HPDE6-E6E7 (cell line): Measurements from ENCODE around the gene RPA1.
"Not testable (repeated sequence)": the region's sequence is repeated elsewhere in the genome, so short reads cannot be mapped to it uniquely, and the experiment has no call there.

Experiments
- DNase-seq: peaks from one replicate; pipeline ENCODE4 v3.0.0; 2011; ENCODE audit warnings: missing footprints; ENCODE audit errors: extremely low spot score

RPA1 gene

DNA sequence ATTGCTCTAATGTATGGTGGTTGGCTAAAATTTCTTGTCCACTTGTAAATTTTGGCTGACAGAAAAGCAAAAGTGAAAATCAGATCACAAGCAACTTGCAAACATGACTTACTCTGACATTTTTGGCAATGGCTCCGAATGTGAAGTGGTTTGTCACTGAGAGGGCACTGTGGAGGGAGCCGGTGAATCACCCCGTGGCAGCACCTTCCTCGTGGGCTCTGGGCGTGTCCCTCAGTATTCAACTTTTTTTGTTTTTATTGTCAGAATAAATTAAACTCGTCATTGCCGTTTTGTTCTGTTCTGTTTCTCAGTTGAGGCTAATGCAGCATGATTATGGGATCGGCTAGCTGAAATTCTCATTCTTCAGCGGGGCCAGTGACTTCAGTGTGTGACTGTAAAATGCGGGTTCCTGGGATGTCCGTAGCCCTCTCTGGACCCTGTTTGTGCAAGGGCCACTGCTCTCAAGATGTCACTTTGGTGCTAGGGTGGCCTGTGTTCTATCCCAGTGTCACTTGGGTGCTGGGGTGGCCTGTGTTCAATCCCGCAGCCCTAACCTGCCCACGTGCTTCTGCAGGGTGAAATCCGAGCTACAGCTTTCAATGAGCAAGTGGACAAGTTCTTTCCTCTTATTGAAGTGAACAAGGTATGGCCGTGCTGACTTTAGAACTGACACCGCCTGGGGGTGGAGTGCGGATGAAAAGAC, 48.8 kb downstream of the RPA1 start:
- DNase-seq = no peak

DNA sequence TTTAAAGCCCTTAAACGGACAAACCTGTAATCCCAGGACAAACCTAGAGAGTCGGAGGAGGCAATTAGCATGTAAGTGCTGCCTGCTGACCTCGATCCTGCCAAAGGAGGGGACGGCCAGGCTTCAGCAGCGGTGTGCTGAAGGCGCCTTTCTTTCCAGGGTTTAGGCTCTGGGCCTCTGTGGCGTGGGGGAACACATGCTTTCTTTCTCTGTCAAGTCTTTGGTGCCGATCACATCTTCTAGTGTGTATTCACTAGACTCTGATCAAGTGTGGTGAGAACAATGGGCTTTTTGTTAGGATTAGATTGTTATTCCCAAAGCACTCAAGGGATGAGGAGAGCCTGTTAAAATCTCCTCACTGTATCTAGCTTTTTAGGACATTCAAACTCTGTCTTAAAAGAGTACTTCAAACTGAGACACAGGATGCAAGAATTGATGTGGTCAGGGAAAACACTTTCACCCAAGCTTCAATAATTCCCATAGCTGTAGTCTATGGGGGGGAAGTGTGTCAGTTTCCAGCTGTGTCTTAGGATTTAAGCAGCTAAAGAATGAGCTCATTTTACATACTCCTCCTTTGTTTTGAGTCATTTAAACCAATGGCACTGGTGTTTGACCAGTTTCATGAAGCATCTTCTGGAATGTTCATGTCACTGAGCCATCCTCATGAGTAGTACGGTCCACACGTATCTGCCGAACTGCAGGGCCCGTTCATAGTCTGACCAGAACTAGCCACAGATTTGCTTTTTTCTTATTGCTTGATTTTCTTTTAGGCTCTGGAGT, 51.2 kb downstream of the RPA1 start:
- no peak for DNase-seq

DNA sequence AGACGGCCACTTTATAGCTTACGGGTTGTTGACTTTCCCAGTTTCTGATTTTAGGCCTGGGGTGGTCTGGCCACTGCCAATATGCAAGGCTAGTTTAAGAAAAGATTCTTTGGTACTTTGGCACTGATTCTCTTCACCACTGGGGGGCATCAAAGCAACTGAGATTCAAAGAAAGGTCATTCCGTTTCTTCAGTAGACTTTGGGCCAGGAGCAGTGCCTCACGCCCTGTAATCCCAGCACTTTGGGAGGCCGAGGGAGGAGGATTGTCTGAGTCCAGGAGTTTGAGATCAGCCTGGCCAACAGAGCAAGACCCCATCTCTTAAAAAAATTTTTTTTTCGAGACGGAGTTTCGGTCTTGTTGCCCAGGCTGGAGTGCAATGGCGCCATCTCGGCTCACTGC, 53.0 kb downstream of the RPA1 start:
- DNase-seq = no peak

DNA sequence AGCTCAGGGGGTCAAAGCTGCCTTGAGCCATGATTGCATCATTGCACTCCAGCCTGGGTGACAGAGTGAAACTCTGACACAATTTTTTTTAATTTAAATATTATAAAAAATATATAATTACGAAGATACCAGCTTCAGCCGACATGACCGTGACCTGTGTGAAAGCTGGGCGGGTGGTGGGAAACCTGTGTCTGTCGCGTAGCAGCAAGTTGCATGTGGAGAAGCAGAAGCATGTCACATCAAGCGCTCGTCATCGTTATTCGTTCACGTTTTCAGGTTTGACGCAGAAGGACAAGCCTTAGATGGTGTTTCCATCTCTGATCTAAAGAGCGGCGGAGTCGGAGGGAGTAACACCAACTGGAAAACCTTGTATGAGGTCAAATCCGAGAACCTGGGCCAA, 53.7 kb downstream of the RPA1 start:
- DNase-seq = no peak

DNA sequence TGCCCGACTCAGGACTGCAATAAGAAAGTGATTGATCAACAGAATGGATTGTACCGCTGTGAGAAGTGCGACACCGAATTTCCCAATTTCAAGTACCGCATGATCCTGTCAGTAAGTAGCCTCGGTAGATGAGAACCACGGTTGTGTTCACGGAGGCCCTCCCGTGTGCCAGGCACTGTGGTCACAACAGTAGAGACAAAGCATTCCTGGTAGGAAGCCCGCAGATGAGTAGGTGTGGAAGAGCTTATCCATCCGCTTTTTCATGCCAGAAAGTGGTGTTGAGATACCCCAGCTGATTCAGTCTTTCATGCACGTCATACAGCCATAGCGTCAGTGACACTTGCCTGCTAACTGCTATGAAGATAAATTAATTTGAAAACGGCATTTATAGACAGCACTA, 58.9 kb downstream of the RPA1 start:
- no peak for DNase-seq

DNA sequence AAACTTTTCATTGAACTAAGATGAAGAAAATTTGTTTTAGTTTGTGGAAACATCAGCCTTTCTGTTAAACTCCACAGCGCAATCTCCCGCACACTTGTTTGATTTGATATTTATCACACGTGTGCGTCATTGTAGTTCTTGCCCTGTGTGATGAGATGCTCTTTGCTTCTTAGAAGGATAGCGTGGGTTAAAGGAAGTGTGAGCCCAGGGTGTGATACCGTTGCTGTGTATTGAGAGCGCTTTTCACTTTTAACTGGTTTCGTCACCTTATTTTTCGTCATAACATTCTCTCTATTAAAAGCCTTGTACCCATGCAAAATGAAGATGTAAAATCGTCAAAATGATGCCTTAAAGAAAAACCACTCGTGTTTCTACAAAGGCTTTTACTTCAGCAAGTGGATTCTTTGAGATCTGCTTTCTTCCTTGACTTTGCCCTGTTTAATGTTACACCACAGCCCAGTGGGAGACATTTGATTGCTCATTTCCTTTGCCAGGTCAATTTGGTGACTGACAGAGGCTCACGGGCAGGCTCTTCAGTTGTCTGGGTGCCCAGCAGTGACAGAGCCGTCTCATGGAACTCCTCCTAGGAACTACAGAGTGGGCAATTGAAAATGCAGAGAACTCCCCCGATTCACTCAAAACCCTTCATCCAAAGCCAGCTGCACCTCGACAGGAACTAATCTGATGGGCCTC, 61.1 kb downstream of the RPA1 start:
- no peak for DNase-seq

DNA sequence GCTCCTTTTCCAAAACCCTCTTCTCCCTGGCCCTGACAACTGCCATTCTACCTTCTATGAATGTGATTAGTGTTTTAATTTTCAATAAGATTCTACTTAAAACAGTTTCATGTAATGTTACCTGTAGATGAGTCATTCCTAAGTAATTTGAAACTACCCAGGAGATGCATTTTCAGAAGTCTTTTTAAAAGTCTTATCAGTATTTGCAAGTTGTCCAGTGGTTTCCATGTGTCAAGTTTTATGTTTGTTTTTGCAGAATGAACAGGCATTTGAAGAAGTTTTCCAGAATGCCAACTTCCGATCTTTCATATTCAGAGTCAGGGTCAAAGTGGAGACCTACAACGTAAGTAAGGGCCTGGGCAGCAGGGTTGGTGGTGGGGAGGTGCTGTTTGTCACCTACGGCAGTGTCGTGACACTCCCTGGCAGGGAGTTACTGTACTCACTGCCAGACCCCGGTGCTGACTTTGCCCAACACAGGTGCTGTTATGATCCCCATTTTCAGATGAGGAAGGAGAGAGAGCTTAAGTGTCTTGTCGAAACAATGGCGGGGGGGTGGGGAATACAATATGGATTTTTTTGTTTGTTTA, 65.0 kb downstream of the RPA1 start:
- DNase-seq = no peak

DNA sequence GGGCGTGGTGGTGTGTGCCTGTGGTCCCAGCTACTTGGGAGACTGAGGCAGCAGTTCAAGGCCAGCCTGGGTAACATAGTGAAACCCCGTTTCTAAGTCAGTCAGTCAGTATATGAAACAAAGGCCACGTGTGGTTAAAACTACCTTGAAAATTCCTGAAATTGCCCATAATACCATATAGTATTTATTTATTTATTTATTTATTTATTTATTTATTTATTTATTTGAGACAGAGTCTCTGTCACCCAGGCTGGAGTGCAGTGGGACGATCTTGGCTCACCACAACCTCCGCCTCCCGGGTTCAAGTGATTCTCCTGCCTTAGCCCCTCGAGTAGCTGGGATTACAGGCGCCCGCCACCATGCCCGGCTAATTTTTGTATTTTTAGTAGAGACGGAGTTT, 65.7 kb downstream of the RPA1 start:
- DNase-seq = not testable (repeated sequence)

DNA sequence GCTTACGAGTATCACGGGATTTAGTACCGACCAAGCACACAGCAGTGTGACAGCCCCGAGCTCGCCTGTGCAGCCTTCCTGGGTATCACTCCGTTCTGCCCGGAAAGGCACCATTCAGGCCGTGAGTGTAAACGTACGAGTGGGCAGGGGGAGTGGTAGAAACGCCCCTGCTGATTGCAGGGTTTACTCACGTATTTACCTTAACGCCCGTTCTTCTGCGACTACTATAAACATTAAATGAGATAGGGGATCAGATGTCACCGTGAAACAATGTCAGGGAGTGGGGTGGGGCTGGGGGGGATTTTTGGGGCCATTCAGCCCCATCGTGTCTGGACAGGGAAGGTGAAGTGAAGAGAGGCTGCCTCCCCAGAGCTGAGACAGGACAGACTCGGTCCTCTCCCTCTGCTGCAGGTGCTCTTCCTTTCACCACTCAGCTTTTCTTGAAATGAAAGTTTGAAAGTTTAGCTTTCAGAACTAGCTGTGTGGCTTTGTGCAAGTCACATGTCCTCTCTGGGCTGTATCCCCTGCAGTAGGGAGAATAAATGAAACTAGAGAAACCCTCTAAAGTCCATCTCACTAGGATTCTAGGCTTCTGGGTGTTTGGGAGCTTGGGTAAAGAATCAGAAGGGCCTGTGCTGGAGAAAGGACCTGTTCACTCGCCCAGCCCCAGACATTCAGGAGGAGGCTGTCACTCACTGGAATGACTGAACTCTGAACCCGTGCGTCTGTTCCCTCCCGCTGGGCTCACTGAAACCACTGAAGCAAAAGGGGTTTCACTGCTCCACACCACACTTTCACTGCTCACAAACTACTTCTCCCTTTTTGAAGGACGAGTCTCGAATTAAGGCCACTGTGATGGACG, 66.7 kb downstream of the RPA1 start:
- DNase-seq = no peak

DNA sequence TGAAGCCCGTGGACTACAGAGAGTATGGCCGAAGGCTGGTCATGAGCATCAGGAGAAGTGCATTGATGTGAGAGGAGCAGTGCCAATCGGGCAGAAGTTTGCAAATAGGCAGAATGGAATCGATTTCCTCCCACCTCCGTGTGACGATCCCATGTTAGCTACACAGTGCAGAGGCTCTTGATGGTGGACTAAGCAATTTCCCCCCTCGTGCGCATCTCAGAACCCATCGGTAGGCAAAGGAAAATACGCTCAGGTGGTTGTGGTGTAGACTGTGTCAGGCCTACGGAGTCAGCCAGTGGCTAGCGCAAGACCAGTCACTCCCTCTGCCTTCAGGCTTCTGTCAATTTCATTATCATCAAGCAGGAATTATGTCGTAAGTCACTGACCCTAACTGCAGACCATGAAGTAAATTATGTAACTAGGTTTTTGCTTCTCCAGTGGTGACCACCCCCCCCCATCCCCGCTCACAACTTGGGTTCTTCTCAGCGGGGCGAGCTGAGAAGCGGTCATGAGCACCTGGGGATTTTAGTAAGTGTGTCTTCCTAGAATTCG, 67.4 kb downstream of the RPA1 start:
- DNase-seq = no peak

DNA sequence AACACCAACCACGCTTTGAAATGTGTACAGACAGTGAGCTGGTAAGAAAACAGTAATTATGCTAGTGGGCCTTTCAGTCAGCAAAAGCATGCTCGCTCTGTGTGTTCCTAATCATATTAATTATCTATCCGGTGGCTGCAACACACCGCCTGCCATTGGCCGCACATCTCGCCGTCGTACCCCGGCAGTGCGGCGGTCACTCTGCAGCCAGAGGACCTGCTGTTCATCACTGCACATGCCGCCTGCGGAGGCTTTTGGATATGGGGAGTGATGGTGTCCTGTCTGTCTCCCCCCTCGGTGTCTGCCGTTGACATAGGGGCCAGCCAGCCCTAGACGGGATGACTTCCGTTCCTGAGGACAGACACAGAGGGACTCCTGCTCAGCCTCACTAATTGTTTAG, 68.5 kb downstream of the RPA1 start:
- no peak for DNase-seq

DNA sequence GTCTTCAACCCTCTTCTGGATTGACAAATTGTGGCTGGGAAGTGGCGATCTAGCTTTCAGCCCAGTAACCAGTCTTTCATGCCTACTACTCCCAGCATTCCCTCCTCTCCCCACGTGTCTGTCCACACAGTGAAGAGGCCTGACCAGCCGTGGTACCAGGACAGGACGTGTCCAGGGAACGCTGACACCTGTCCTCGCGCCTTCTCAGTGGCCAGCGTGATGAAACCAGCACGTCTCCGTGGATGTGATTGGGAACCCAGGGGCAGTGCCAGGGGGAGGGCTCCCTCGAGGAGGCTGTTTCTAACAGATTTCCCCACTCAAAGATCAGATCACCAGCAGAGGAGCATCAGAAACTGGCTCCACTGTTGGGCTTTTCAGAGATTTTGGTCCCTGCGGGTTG, 69.1 kb downstream of the RPA1 start:
- no peak for DNase-seq

DNA sequence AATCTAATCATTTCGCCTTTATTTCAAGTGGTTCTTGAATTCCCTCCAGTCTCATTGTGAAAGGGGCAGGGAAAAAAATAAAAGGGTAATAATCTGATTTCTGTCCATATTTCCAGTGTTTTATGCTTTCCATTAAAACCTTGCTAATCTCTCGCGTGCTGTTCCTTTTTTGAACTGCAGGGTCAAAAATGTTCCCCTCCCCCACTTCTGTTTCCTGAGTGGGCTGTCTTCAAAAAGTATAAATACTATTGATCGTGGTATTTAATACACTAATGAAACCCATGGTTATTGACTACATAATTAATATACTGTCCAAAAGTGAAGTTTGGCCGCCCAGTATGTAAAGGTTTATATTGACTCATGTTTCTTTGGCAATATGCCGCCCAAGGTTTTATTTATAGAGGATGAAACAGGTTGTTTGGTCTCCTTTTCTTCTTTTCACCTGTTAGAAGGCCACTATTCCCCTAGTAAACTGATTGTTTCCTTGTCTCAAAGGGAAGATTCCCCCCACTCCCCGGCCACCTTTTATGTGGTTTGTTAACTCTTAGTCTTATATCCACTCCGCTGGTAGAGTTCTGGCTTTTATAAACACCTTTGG, 69.7 kb downstream of the RPA1 start:
- no peak for DNase-seq

DNA sequence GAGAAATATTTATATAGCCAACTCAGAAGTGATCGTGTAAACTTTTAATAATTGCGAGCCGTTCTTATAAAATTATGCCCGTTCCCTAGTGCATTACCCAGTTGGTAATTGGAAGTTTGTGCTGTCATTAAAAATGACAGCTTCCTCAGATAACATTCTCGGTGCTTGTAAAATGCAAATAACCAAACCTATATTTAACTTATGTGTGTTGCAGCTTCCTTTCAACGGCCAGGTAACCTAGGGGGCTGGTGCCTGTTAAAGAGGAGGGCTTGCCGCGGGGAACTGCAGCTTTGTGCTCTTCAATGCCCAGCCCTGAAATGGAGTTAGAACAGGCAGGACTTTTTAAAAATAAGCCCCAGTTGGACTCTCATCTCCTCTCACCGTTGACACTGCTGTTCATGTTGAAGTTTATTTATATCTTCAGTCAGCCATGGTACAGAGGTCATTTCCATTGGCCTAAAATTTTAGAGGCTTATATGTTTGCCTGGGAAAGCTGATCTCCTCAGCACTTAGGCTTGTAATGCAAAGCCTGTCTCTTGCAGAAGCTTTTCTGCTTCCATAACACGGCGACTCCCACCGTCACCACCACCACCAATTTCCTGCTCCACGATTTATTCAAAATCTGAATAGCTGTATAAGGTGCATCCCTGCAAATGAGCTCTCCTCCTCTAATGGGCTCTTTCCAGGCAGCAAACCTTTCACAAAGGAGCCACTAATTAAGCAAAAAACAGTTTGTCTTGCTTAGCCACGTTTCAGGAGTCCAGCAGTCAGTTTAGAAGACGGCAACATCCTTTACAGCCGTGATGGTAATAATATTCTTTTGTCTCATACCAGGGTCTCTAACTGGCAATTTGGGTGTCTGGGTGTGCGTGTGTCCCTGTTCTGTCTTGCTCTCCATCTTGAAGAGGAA, 74.7 kb downstream of the RPA1 start:
- DNase-seq = no peak

DNA sequence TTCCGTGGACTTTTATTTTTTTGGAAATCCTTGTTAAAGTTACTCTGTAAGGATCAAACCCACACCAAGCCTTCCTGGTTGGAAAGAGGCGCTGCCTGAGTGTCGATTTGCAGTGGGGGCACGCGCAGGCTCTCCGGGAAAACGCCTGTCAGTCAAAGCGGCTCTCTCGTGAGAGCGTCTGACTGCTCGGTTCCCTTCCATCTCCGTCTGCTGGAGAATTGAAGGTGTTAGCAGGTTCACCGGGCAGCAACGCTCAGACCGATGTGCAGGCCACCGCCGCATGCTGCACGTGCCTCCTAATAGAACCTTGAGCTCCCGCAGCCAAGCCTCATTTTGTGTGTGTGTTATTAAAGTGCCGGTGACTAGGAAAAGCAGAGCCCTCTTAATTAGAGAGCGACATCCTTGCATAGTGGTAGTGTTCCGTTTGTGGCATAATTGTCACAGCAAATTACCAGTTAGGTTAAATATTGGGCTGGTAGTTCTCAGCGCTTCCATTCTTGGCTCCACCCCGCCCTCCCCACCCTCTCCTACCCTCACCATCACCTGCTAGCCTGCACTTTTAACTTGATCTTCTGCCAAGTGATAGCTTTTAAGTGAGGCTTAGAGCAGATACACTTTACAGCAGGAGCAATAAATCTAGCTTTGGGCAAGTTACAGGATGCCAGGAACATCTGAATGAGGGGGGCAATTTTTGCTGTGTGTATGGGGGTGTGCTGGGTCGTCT, 75.5 kb downstream of the RPA1 start:
- no peak for DNase-seq

DNA sequence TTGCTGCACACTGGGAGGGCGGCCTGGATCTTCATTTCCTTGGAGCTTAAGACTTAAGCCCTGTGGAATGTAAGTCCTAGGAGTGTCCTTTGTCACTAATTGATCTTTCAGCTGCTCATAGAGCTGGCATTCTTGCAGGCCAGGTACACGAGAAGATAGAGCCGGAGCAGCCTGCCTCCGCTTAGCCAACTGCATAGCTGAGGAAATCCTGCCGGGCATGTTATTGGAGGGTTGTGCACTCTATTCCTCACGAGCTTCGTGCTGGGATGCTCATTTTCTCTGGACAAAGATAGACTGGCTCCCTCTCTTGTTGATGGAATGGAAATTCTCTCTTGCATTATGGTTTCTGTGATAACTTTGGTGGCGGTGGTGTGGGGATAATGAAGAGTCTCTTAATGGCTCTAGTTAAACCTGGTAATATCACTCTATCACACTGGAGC, 76.9 kb downstream of the RPA1 start:
- no peak for DNase-seq

DNA sequence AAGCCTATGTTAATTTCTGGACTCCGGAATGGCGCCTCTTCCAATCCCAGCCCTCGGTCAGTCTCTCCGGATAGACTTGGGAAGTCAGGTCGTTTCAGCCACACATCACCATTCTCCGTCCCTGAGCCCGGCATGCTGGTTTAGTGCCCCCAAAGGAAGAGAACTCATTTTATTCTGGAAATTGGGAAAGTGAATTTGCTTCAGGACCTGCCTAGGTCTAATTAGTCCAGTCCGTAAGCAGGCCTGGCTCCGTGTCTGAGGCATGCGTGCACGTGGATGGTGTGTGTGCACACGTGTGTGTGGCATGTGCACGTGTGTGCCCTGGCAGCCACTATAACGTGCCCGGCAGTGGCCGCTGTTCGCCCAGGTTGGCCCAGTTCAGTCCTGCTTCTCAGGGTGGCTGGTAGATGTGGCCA, 77.4 kb downstream of the RPA1 start:
- no peak for DNase-seq

DNA sequence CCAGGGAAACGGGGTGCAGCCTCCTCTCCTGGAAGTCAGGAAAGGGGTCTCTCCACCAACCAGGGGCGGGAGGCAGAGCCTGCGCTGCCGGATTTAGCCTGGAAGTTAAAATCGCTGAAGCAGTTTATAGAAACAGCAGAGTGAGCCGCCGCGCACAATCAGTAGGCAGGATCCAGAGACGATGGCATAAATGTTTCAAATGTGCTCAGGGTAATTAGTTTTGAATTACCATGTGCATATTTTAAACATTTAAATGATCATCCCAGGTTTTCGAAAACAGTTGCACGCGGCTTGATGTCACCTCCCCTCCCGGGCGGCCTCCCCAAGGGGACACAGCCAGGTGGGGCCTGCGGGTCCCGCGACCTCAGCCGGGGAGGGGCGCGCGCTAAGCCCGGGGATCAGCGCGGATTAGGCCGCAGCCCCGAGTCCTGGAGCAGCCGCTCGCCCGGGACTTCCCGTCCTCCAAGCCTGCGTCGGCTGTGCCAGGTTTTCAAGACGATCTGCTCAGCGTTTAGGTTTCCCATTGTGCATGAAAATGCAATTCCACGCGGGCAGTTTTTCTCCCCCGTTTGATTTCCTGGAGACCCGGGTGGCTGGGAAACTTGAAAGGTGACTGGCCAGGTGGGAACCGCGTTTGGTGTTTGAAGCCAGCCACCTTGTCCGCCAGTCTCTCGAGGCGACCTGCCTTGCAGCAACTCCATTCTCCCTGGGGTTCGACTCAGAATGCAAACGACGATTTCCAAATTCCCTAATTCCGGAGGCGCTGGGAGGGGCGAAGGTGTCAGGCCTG, 78.3 kb downstream of the RPA1 start:
- DNase-seq = no peak
